Activated CD4-positive, alpha-beta T cell treated with anti-CD3 and anti-CD28 coated beads for 1 hour (primary cell): ENCODE results near the gene ATIC.
"Not testable (repeated sequence)": the region's sequence is repeated elsewhere in the genome, so short reads cannot be mapped to it uniquely, and the experiment has no call there.

Experiments used
- DNase-seq: peaks from one replicate; pipeline ENCODE4 v3.0.0-alpha.2; 2020

The ATIC gene

DNA sequence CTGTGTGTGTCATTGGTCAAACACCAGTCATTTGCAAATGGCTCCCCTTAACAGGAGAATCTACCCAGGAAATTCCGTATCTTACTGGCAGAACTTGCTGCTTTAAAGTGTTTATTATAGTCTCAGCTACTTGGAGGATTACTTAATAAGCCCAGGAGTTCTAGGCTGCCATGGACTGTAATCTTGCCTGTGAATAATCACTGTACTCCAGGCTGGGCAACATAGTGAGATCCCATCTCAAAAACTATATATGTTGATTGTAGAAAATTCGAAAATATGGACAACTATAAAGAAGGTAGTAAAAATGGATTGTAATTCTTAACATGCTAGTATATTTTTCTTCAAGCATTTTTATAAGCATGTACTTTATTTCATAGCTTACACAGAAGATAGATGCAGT, 4.5 kb downstream of the ATIC start:
- no peak for DNase-seq

DNA sequence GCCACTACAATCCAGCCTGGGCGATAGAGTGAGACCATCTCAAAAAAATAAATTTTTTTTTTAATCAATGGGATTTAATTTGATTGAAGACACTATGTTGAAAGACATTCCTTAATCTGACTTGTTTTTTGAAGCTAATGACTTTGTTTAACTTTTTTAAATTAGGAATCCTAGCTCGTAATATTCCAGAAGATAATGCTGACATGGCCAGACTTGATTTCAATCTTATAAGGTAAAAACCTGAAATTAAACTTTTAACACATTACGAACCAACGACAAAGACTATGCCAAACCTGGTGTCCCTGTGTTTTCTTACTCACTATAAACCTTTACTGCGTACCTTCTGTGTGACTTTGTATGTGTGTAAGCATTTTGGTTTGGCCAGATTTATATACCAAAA, 7.6 kb downstream of the ATIC start:
- DNase-seq: no peak

DNA sequence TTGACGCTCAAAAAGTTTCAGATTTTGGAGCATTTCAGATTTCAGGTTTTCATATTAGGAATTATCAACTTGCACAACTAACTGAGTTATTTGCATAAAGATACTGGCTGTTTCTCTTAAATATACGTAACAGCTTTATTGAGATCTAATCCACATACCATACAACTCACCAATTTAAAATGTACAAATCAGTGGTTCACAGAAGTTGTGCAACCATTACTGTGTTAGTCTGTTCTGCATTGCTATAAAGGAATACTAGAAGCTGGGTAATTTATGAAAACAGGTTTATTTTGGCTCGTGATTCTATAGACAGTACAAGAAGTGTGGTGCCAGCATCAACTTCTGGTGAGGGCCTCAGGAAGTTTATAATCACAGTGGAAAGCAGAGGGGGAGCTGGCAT, 8.2 kb downstream of the ATIC start:
- DNase-seq: no peak

DNA sequence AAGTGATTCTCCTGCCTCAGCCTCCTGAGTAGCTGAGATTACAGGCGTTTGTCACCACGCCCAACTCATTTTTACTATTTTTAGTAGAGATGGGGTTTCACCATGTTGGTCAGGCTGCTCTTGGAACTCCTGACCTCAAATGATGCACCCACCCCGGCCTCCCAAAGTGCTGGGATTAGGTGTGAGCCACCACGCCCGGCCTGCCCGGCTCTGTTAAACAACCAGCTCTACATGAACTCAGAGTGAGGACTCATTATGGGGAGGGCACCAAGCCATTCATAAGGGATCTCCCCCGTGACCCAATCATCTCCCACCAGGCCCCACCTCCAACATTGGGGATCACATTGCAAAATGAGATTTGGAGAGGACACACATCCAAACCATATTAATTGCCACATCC, 8.8 kb downstream of the ATIC start:
- no peak for DNase-seq

DNA sequence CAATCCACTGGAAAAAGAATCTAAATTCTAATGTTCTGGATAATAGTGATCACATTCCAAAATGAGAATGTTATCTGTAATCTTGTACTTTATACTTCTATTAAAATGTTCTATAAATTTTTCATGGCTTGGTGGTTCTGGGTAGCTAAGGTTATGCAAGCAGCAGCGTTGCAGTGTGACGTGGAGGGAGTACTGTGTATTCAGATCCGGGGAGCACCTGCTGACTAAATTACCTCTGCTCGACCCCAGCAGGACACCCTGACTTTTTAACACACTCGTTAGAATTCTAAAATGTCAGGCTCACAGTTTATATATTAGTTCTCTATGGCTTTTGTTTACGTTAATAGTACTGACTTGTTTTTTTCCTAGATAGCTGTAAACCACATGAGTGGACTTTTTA, 13.0 kb downstream of the ATIC start:
- no peak for DNase-seq

DNA sequence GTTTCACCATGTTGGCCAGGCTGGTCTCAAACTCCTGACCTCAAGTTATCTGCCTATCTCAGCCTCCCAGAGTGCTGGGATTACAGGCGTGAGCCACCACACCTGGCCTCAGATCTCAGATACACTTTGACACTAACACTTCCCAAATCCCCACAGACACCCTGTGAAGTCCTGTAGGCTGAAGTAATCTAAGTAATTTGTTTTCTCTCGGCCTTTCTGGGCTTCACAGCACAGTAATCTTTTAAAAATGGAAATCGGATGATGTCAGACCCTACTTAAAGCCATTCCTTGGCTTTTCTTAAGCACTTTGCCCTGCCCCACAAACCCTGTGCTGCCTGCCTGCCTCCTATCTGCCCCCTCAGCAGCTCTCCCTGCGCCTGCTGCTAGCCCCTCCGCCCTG, 16.2 kb downstream of the ATIC start:
- no peak for DNase-seq

DNA sequence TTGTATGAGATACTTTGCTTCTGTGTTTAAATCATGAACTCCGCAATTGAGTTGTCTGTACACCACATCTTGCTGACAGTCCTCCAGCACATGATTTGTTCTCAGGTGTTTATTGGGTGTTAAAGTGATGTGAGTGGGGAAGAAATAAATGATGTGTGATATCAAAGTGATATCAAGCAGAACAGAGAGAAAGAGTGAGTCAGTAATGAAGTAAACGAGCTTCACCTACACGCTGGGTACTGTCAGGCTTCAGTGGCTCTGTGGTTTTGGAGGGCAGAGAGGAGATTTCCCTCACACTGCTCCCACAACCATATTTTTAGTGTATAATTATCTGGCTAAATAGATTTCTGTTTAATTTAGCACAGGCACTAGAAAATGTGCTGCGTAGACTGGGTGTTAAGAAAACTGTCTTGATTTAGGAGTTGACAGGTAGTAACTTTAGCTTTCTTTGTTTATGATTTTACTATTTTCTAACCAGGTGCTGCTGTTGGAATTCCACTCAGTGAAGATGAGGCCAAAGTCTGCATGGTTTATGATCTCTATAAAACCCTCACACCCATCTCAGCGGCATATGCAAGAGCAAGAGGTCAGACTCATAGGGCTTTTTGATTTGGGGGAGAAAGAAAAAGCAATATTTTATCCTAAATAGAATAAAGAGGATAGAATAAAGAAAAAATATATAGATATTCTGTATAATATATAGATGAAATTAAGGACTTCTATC, 21.2 kb downstream of the ATIC start:
- DNase-seq: no peak

DNA sequence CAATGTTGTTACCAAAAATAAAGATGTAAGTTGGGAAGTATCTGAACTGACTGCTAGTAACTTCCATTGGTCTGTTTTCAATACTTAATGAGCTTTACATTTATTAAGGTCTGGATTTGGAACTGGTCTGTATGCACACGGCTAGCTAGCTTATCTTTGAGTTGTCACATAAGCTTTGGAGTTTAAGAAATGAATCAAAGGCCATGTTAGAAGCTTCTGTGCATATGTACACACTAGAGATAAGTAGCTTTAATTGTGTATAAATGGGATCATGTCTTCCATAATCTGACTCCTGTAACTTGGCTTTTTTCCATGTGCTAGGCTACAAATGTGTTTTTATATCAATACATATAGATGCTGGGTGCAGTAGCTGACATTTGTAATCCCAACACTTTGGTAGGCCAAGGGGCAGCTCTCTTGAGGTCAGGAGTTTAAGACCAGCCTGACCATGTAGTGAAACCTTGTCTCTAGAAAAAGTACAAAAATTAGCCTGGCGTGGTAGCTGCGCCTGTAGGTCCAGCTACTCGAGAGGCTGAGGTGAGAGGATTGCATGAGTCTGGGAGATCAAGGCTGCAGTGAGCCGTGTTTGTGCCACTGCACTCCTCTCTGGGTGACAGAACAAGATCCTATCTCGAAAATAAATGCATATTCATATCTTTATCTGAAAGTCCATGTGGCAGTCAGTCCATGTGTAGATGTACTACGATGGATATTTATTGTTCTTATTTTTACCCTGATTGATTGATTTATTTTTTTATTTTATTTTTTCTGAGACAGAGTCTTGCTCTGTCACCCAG, 27.2 kb downstream of the ATIC start:
- DNase-seq: no peak

DNA sequence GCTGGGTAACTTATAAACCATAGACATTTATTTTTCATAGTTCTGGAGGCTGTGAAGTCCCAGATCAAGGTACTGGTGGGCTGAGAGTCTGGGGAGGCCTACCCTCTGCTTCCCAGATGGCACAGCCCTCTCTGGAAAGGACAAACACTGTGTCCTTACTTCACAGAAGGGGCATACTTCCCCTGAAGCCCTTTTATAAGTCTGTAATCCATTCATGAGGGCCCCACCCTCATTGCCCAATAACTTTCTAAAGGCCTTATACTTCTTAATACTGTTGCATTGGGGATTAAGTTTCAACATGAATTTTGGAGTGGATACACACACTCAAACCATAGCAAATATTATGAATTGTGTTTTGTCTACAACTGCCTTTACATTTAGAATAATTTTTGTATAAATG, 36.0 kb downstream of the ATIC start:
- no peak for DNase-seq

DNA sequence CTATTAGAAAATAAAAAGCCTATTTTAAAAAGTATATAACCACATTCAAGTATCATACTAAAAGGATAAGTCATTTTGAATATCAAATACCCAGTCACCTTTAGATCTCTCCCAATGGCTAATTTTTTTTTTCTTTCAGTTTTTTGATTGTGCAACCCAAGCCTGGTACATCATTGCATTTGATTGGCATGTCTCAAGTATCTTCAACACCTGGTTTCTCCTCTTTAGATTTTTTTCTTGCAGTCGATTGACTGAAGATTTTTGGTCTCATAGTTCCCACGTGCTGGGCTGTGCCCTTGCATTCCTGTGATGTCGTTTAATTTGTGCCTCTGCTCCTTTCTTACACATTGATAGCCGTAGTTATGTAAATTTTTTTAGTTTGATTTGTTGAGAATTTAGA, 40.7 kb downstream of the ATIC start:
- no peak for DNase-seq

DNA sequence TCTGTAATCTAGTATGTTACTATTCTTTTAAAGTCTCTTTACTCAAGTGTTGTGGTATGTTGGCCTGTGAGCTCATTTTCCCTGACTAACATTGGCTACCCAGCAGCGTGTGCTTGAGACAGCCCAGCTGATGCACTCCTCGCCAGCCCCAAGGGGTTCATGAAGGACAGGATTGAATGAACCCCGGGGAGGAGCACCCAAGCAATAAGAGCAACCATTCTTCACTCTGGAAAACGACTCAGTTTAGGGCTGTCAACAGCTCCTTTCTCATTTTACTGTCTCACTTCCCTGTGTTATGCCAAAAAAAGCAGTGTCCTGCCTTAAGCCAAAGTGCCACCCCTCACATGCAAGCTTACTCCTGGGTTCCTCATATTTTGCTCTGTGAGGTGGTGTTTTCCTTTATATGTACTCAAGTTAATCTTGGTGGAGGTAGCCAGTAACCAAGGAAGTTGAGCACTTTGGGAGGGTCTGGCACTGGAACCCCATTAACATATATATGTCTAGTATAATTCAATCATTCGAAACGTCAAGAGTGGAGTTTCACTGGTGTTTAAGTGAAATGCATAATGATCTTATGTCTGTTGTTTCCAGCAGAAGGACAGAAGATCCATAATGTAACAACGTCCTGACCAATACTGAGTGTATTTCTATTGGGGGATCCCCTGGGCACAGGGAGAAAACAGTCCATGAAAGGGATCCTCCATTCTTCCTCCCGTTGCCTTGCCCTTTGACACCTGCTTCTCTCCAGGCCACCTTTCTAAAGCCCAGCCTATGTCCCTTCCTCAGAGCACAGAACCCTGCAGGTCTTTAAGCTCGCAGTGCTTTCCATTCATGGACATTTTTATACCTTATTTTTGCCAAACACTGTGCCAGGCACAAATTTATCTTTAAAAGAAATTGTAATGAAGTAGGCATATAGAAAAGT, 43.2 kb downstream of the ATIC start:
- no peak for DNase-seq

DNA sequence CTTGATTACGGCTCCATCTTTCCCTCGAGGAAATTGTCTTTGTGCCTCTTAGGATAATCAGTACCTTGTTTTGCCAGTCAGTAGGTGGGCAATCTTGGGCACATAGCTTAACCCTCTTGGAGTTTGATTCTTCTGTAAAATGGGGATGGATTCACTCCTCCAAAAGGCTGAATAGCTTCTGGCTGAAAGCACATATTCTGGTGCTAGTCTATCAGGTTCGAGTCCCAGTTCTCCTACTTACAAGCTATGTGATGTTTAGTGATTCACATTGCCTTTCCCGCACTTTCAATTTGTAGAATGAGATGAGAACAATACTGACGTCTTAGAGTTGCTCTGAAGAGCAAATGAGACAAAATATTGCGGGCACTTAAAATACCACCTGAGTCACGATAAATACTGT, 43.9 kb downstream of the ATIC start:
- DNase-seq: no peak

DNA sequence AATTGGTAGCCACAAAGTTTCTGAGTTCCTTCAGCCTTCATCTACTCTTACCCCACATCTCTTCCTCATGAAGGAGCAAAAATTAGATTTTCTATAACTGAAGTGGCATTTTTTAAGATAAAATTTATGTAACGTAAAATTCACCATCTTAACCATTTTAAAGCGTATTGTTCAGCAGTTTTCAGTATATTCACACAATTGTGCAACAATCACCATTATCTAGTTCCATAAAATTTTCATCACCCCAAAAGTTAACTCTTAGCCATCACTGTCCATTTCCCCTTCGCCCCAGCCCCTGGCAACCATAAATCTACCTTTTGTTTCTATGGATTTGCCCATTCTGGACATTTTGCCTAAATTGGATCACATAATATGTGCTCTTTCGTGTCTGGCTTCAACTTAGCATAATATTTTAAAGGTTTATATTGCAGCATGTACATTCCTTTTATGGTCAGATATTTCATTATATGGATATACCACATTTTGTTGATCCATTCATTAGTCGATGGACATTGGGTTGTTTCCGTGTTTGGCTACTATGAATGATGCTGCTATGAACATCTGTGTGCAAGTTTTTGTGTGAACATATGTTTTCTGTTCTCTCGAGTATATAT, 44.6 kb downstream of the ATIC start:
- DNase-seq: no peak

DNA sequence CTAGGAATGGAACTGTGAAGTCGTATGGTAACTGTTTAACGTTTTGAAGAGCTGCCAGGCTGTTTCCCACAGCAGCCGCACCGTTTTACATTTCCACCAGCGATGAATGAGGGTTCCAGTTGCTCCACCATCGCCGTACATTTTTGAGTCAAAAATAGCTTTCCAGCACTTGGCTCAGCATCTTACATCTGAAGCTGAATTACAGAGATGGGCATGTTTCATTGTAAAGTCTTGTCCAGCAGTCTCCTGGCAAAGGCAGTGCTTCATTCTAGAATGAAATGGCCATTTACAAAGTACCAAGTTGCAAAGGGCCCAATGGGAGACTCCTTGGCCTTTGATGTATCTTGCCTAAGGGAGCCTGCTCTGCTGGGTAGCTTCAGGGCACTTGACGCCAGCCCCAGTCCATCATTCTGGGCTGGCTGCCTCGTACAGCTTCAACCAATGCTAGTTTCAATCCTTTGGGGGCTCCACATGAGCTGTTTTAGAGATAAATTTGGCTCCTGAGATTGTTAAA, 45.1 kb downstream of the ATIC start:
- DNase-seq: no peak

DNA sequence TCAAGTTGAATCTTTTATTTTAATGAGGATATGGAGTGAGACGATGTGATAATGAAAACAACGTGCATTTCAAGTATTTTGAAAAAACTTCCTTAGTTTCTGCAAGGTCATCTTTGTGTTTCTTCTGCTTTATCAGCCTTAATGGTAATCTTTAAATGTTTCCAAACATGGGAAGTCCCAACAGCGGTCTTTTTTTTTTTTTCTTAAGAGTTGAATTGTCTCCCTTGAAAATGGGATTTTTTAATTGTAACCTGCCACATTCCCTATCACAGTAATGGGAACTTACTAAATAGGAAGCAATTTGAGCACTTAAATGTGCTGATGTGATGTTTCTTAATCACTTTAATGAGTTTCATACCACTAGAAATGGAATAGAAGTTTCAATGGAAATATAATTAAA, 45.8 kb downstream of the ATIC start:
- DNase-seq: no peak

DNA sequence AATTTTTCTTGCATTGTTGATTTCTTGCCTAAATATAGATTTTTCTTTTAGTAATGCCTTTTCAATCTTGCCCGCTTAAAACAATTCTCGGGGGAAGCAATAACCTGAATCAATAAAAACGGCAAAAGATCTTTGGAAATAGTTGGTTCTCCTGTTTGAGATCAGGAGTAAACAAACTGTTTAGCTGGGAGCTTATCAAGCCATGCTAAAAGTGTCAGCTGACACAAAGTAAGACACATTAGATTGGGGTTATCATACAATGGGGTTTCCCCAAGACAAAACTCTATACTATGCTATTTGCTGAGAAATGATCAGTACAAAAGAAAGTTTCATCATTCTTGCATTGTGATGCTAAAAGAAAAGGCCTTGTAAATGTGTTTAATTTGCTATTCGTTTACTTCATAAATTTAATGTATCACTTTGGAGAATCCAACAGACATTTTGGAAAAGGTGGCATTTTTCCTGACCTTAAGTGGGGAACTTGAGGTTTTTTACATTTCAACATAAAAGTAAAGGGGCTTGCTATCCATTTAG, 46.5 kb downstream of the ATIC start:
- DNase-seq: no peak

DNA sequence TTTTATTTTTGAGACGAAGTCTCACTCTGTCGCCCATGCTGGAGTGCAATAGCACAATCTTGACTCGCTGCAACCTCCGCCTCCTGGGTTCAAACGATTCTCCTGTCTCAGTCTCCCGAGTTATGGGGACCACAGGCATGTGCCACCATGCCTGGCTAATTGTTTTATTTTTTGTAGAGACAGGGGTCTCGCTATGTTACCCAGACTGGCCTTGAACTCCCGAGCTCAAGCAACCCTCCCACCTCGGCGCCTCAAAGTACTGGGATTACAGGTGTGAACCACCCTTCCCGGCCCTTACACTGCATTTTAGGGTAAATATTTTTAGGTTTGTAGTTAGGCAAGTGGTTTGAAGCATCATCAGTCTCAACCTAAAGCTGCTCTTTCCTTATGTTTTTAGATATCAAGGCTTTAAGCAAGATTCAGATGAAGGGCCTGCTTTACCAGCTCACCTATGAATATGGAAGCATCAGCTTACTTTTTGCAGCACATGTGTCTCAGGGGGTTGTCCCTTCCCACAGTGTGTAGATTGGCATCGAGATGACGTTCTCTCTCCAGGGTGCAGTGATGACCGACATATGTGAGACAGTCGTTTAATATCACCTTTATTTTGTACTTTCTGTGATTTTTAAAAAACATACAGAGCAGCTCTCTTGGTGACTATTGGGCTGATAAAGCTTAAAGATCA, 47.2 kb downstream of the ATIC start:
- no peak for DNase-seq

DNA sequence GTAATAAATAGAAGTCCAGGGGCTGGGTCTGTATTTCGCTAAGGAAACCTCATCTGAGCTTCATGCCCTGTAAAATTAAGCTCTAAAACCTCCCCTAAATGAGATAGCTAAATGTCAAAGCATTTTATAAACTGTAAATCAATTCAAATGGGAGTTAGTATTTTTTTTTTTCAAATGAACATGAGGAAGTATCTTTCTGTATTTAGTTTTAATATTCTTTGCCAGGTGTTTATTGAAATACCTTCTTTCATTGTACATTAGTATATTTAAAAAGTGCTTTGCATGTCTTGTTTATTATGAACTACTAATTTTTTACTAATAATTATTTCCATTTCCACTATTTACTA, 47.7 kb downstream of the ATIC start:
- DNase-seq: no peak

DNA sequence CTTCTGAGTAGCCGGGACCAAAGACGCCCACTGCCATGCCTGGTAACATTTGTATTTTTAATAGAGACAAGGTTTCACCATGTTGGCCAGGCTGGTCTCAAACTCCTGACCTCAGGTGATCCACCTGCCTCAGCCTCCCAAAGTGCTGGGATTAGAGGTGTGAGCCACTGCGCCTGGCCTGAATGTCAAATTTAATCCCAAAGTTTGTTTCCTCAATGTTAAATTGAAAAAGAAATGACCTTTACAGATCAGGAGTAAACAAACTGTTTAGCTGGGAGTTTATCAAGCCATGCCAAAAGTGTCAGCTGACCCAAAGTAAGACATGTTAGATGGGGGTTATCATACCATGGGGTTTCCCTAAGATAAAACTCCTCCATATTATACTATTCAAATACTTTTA, 48.2 kb downstream of the ATIC start:
- not testable (repeated sequence) for DNase-seq

DNA sequence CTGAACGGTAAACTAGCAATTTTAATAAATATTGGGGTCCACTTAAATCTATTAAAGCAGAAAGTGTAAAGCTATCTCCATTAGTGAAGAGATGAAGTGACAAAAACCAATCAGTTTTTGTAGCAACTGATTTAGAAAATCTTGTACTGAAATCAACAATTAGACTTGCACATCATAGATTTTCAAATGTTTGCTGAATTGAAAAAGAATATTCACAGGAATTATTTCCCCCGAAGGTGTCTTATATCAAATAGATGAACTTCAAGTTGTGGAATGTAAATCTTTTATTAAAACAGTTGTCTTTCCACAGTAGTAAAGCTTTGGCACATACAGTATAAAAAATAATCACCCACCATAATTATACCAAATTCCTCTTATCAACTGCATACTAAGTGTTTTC, 48.7 kb downstream of the ATIC start:
- no peak for DNase-seq

DNA sequence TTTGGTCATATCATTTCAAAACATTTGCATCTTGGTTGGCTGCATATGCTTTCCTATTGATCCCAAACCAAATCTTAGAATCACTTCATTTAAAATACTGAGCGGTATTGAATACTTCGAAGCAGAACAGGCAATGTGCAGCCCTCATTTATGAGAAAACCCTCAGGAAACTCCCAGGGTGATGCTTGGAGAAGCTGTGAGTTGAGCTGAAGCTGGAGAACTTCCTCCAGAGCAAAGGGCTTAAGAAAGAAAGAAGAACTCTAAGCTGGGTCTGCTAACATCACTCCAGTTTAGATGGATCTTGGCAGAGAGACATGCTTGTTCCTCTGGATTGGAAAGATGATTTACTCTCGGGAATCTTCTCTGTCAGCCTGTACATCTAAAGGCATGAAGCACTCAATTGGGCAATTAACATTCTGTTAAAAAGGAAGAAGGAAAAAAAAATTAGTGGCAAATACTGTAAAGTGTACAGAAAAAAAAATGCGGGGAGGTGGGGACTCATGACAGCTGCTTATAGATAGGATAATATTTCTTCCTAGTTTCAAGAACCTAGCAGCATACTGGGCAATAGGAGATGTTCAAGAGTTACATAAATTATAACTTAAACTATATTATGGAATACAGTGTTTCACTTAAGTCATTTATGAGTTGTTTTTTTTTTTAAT, 49.5 kb downstream of the ATIC start:
- no peak for DNase-seq
